ENCODE measurements around the gene ROGDI.
A peak's percentile ranks its signal among the peaks of the same experiment; 100 is the strongest.

ROGDI gene

DNA sequence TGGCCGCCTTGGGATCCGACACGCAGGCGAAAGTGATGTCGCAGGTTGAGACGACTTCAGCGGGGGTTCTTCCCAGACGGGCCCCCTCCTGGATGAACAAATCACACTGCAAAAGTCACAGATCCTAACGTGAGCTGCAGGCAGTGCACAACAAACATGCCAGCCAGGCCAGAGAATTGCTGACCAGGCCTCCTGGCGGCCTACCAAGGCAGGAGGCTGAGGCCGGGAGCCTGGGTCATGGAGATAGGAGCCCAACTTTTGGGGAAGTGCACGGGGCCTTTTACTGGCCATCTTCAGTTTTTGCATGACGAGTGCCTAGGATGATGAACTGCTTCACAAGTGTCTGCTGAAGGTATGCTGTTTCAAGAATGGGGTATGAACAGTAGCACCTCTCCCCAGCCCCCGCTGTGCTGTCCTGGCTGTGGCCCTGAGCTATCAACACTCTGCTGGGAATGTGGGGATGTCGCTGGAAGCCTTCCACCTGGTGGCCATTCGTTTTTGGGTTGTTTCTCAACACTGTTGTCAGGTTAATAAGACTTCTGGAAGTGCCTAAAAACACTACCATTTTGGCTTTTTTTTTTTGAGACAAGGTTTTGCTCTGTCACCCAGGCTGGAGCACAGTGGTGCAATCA, 12.2 kb upstream of the ROGDI start:
- peak in 1 of 2 donors; percentile 16 for DNase-seq (ENCODE audit: low read depth in 2 of 2)

DNA sequence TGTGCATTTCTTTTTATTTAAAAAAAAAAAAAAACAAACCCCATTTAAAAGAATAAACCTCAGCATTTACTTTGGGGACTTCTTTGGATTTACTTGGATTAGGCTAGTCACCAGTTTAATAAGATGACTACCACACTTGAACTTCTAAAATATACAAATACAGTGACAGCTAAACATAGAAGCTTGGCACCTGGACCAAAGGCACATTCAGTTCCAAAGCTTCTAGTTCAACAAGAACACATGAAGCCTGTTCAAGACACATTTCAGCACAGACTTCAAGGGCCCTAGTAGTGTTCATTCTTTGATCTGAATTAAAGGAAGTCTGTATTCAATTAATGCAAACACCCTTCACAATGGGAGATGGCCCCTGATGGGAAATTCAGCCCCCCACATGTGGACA, 11.6 kb upstream of the ROGDI start:
- DNase-seq (ENCODE audit: low read depth in 2 of 2): no peak
- TF ChIP-seq, protein P1, sequence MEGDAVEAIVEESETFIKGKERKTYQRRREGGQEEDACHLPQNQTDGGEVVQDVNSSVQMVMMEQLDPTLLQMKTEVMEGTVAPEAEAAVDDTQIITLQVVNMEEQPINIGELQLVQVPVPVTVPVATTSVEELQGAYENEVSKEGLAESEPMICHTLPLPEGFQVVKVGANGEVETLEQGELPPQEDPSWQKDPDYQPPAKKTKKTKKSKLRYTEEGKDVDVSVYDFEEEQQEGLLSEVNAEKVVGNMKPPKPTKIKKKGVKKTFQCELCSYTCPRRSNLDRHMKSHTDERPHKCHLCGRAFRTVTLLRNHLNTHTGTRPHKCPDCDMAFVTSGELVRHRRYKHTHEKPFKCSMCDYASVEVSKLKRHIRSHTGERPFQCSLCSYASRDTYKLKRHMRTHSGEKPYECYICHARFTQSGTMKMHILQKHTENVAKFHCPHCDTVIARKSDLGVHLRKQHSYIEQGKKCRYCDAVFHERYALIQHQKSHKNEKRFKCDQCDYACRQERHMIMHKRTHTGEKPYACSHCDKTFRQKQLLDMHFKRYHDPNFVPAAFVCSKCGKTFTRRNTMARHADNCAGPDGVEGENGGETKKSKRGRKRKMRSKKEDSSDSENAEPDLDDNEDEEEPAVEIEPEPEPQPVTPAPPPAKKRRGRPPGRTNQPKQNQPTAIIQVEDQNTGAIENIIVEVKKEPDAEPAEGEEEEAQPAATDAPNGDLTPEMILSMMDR (IDR thresholded peaks at IDR 0.05; ENCODE audit: low read depth, low read length): no peak
- no peak overlapping the region for H3K4me3 ChIP-seq (replicated peaks in 1 of 2; ENCODE audit: low read depth in 2 of 2, low read length in 2 of 2)

More for the DNA sequence above, 12.2 kb upstream of the ROGDI start:
- TF ChIP-seq, protein P1 (IDR thresholded peaks at IDR 0.05; ENCODE audit: low read depth, low read length): no peak
- H3K4me3 ChIP-seq (replicated peaks in 1 of 2; ENCODE audit: low read depth in 2 of 2, low read length in 2 of 2): no peak overlapping the region

DNA sequence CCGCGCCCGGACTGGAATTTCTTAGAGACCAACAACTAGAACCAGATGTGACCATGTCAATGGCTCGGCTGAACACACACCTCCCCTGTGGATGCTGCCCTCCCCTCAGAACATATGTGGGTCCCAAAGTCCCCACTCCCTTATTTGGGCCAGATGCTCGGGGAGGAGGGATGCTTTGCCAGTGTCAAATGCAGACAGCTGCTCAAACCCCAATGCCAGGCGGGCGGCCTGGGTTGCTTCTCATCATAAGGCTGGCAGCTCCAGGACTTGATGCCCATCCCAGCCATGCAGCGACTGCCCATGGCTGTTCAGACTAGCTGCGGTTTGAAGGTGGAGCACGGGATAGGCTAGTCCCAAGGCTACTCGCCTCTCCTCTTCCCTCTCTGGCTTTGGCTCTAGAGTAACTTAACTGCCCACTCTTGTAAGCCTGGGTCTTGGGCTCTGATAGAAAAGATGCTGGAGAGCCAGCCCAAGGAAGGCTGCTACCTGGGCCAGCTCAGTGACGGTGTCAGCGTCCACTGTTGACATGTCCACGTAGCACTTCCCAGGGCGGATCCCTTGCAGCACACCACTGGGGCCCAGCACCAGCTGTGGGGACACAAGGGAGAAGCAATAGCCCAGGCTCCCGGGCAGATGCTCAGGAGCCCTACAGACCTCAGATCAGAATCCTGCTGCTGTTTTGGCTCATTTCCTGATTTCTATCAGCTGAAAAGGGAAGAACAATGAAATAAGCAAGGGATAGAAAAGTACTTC, 11.0 kb upstream of the ROGDI start:
- TF ChIP-seq, protein P1 (IDR thresholded peaks at IDR 0.05; ENCODE audit: low read depth, low read length): no peak
- no peak for DNase-seq (ENCODE audit: low read depth in 2 of 2)
- H3K4me3 ChIP-seq (replicated peaks in 1 of 2; ENCODE audit: low read depth in 2 of 2, low read length in 2 of 2): no peak overlapping the region

DNA sequence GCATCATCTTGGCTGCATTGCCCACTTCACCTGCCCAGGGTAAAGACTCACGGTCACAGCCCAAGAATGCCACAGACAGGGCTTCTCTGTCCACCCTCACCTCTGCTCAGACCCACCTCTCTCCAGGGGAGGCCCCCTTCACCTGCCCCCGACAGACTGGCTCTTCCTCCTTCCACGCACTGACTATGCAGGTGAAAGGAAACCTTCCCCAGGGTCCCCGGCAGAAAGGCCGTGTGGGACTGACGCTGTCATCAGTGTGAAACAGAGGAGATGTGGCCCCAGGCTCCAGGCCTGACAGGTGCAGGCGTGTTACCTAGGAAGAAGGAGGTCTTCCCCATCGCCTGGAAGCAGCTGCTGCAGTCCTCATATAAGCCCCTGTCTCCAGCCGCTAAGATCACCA, 9.3 kb upstream of the ROGDI start:
- TF ChIP-seq, protein P1 (IDR thresholded peaks at IDR 0.05; ENCODE audit: low read depth, low read length): no peak

DNA sequence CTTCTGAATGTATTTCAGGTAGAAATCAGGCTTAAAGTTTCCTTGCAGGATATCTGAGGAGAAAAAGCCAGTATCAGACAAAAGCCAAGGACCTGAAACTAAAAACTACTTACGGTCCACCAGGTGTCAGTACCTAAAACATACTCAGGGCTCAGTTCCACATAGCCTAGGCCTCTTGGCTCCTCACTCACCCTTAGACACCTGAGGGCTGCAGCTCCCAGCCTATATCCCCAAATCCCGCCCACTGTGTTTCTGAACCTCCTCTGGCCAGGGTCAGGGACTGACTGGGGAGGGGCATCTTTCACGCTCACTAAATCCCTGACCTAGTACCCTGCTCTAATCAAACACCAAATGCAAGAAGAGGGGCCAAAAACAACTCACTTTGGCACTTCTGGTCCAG, 8.8 kb upstream of the ROGDI start:
- TF ChIP-seq, protein P1 (IDR thresholded peaks at IDR 0.05; ENCODE audit: low read depth, low read length): no peak
- H3K4me3 ChIP-seq (replicated peaks in 1 of 2; ENCODE audit: low read depth in 2 of 2, low read length in 2 of 2): no peak overlapping the region
- DNase-seq (ENCODE audit: low read depth in 2 of 2): no peak

More for the DNA sequence above, 9.3 kb upstream of the ROGDI start:
- no peak for DNase-seq (ENCODE audit: low read depth in 2 of 2)
- H3K4me3 ChIP-seq (replicated peaks in 1 of 2; ENCODE audit: low read depth in 2 of 2, low read length in 2 of 2): no peak overlapping the region

DNA sequence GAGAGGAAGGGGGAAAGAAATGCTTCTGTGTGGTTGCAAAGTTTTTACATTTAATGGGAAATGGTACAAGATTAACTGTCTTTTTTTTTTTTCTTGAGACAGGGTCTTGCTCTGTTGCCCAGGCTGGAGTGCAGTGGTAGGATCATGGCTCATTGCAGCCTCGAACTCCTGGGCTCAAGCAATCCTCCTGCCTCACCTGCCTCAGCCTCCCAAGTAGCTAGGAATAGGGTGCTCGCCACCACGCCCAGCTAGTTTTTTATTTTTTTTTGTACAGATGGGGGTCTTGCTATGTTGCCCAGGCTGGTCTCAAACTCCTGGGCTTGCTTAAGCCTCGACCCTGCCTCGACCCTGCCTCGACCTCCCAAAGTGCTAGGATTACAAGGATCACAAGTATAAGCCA, 3.8 kb upstream of the ROGDI start:
- no peak overlapping the region for H3K4me3 ChIP-seq (replicated peaks in 1 of 2; ENCODE audit: low read depth in 2 of 2, low read length in 2 of 2)
- TF ChIP-seq, protein P1 (IDR thresholded peaks at IDR 0.05; ENCODE audit: low read depth, low read length): no peak
- no peak for DNase-seq (ENCODE audit: low read depth in 2 of 2)

Data from cardiac fibroblast (primary cell).